ENCODE measurements around the gene STK4. TPM values are rescaled to one million over a fixed set of nuclear protein-coding genes. Genes with fewer than 3 reads are reported as not detected.

The STK4 gene
- total and polyA plus RNA-seq, 7 donors: 2.4 to 8.6 (median 5.6) TPM

DNA sequence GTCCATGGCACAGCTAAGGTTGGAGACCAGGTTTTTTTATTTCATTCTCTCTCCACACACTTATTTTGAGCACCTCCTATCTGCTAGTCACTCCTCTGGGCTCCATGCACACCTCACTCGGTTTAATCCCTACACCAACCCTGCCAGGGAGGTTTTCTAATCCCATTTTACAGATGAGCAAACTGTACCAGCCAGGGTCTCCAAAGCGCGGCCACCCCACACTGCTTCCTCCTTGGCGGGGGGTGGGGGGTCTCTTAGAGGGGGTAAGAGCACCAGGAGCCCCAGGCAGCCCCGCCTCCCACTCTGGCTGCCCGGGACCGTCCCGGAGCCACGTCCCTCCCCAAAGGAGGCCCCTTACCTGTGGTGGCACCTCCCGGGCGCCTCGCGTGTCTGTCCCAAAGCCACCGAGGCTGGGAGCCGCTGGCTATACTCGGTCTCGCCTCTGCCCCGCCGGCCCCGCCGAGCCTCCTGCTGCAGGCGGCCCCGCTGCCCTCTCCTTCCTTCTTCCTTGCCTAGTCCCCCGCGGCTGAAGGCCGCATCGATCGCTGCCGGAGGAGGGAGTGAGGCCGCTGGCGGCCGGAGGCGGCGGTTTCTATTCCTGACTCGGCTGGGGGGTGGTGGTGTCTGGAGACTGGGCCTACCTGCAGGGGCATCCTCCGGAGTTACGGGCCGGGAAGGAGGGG, 134.4 kb downstream of the STK4 start, which contains the start of gene KCNS1:
KCNS1 (minus strand) TSS at position 565 of the 683 bp plus-strand sequence. CDS start 1,891 bp downstream, outside the sequence.
- DNase-seq: no peak
- Histone ChIP-seq H3K4me3 (no peak within 1 kb of the TSS), H3K27me3 (ENCODE audit: insufficient read depth in 3 of 3, low read length in 2 of 3) (peaks cover 0 to 67% (median 29%) of the 10 kb centered on the region in 3 donors), H3K27ac (no peak within 1 kb of the TSS), H3K9me3 (no peaks in the 10 kb centered on the region), H3K4me1 (no peaks in the 10 kb centered on the region), H3K36me3 (ENCODE audit: insufficient read depth in 1 of 2, low read depth in 1 of 2) (no peaks in the 10 kb centered on the region)
- TF ChIP-seq, protein P1, sequence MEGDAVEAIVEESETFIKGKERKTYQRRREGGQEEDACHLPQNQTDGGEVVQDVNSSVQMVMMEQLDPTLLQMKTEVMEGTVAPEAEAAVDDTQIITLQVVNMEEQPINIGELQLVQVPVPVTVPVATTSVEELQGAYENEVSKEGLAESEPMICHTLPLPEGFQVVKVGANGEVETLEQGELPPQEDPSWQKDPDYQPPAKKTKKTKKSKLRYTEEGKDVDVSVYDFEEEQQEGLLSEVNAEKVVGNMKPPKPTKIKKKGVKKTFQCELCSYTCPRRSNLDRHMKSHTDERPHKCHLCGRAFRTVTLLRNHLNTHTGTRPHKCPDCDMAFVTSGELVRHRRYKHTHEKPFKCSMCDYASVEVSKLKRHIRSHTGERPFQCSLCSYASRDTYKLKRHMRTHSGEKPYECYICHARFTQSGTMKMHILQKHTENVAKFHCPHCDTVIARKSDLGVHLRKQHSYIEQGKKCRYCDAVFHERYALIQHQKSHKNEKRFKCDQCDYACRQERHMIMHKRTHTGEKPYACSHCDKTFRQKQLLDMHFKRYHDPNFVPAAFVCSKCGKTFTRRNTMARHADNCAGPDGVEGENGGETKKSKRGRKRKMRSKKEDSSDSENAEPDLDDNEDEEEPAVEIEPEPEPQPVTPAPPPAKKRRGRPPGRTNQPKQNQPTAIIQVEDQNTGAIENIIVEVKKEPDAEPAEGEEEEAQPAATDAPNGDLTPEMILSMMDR (IDR thresholded peaks at IDR 0.05): no peak
- 4 to 9% (median 4%) methylated on average over 30 to 38 of the region's 38 CpGs for WGBS, 3 donors
- intact Hi-C loops (cut with DNase I): no loop called here
- no peak for ATAC-seq

DNA sequence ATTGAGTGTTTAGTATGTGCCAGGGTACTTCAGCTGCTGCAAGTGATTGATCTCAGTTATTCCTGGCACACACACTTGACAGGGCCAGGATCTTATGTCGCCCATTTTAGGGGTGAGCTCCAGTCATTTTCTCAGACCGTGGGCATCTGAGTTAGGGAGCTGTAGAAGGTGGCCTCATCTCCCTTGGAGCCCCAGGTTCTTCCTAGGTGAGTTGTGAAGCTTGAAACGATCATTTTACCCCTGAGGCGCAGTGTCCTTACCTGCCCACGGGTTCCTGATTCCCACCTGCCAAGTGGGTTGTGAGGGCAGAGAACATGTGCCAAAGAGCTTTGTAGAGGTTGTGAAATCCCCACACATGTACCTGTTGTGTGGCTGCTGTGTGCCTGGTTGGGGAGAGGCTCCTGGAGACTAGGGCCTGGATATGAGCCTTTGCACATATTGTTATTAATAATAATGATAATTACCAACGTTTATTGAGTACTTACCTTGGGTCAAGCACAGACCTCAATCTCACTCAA, 135.1 kb downstream of the STK4 start:
- ATAC-seq: no peak
- TF ChIP-seq, protein P1 (IDR thresholded peaks at IDR 0.05): no peak
- Histone ChIP-seq H3K36me3 (ENCODE audit: insufficient read depth in 1 of 2, low read depth in 1 of 2) (no peaks in the 10 kb centered on the region), H3K27ac (no peak overlapping the region), H3K4me3 (no peak overlapping the region), H3K9me3 (no peaks in the 10 kb centered on the region), H3K4me1 (no peaks in the 10 kb centered on the region), H3K27me3 (ENCODE audit: insufficient read depth in 3 of 3, low read length in 2 of 3) (peaks cover 0 to 62% (median 26%) of the 10 kb centered on the region in 3 donors)
- WGBS, 3 donors: 69 to 71% (median 70%) methylated on average over 6 of the region's 6 CpGs
- DNase-seq: no peak
- intact Hi-C loops (cut with DNase I): no loop called here

DNA sequence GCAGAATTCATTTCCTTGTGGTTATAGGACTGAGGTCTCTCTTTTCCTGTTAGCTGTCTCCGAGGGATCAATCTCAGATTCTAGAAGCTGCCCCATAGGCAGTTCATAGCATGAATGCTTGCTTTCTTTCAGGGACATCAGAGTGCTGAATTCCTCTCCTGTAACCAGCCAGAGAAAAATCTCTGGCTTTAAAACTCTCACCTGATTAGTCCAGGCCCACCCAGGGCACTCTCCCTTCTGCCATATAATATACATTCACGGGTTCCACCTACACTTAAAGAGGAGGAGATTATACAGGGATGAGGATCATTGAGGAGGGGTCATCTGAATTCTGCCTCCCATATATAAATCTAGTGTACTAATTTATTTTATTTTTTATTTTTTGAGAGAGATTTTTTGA, 136.8 kb downstream of the STK4 start:
- Histone ChIP-seq H3K4me1 (no peaks in the 10 kb centered on the region), H3K27ac (no peak overlapping the region), H3K9me3 (no peaks in the 10 kb centered on the region), H3K4me3 (no peak overlapping the region), H3K36me3 (ENCODE audit: insufficient read depth in 1 of 2, low read depth in 1 of 2) (no peaks in the 10 kb centered on the region), H3K27me3 (ENCODE audit: insufficient read depth in 3 of 3, low read length in 2 of 3) (peaks cover 0 to 47% (median 17%) of the 10 kb centered on the region in 3 donors)
- WGBS, 3 donors: 74 to 79% (median 79%) methylated on average over 2 of the region's 2 CpGs
- no peak for ATAC-seq
- intact Hi-C loops (cut with DNase I): no loop called here
- DNase-seq: no peak
- TF ChIP-seq, protein P1 (IDR thresholded peaks at IDR 0.05): no peak

DNA sequence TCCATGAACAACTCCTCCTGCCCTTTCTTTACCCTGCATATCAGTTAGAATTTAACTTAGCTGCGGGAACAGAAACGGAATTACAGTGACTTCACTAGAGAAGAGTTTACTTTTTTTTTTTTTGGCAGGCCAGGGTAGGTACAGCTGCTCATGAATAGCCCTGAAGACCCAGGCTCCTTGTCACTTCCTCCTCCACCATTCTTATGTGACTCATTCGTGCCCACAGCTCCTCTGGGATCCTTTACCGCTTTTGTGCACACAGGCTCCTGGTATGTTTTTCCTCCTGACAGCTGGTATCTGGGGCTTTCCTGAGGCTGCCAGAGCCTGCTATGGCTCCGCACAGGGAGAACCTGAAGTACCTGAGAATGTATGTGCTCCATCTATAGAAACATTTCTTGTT, 138.5 kb downstream of the STK4 start:
- 45 to 64% (median 58%) methylated on average over 5 of the region's 5 CpGs for WGBS, 3 donors
- peaks cover 0 to 35% (median 9%) of the 10 kb centered on the region in 3 donors for H3K27me3 ChIP-seq (ENCODE audit: insufficient read depth in 3 of 3, low read length in 2 of 3)
- H3K4me3 ChIP-seq: no peak overlapping the region
- ATAC-seq: no peak
- H3K36me3 ChIP-seq (ENCODE audit: insufficient read depth in 1 of 2, low read depth in 1 of 2): no peaks in the 10 kb centered on the region
- H3K4me1 ChIP-seq: no peaks in the 10 kb centered on the region
- no peaks in the 10 kb centered on the region for H3K9me3 ChIP-seq
- no peak overlapping the region for H3K27ac ChIP-seq
- intact Hi-C loops (cut with DNase I): no loop called here
- TF ChIP-seq, protein P1 (IDR thresholded peaks at IDR 0.05): no peak
- no peak for DNase-seq
